ENCODE measurements around the gene ASF1A.

The ASF1A gene

GRCh38 chr6:118917546-118918328, 23.8 kb downstream of the ASF1A start:
- DNase-seq, result no peak

- DNase-seq, result no peak
Observed at GRCh38 chr6:118918329-118918725, 24.4 kb downstream of the ASF1A start.

- no peak for DNase-seq
Observed at GRCh38 chr6:118921084-118921483, 27.1 kb downstream of the ASF1A start.

- no peak for DNase-seq
Observed at GRCh38 chr6:118923035-118923434, 29.1 kb downstream of the ASF1A start.

- no peak for DNase-seq
Observed at GRCh38 chr6:118930680-118931079, 36.7 kb downstream of the ASF1A start.

- no peak for DNase-seq
Observed at GRCh38 chr6:118931436-118931835, 37.5 kb downstream of the ASF1A start.

- DNase-seq, result no peak
Observed at GRCh38 chr6:118932421-118932820, 38.5 kb downstream of the ASF1A start.

GRCh38 chr6:118933855-118934460, 40.0 kb downstream of the ASF1A start:
- DNase-seq, result no peak

- peak; percentile 73 to 80 (median 76) for DNase-seq
Observed at GRCh38 chr6:118934461-118935330, 40.7 kb downstream of the ASF1A start, which contains the start of gene MCM9. MCM9 (minus strand) TSS chr6:118935159; CDS start chr6:118931723, 3,436 bp downstream.

- no peak for DNase-seq
Observed at GRCh38 chr6:118935331-118935668, 41.3 kb downstream of the ASF1A start.

GRCh38 chr6:118935978-118936703, 42.2 kb downstream of the ASF1A start:
- no peak for DNase-seq

- no peak for DNase-seq
Observed at GRCh38 chr6:118939683-118940082, 45.7 kb downstream of the ASF1A start.

GRCh38 chr6:118940770-118941169, 46.8 kb downstream of the ASF1A start:
- no peak for DNase-seq

GRCh38 chr6:118945217-118945616, 51.3 kb downstream of the ASF1A start:
- no peak for DNase-seq

GRCh38 chr6:118952683-118953082, 58.7 kb downstream of the ASF1A start:
- DNase-seq, result no peak

GRCh38 chr6:118953391-118953790, 59.4 kb downstream of the ASF1A start:
- no peak for DNase-seq

Measured in activated CD4-positive, CD25-positive, alpha-beta regulatory T cell (primary cell).